HG03432 (cell line): ENCODE results near the gene HIVEP3.
A peak's percentile ranks its signal among the peaks of the same experiment; 100 is the strongest.
"Not testable (repeated sequence)": the region's sequence is repeated elsewhere in the genome, so short reads cannot be mapped to it uniquely, and the experiment has no call there.

Source experiments
- ATAC-seq: cut with Tn5 transposase; IDR thresholded peaks from one replicate; pipeline ENCODE4 v1.9.1; 2021; ENCODE audit warnings: mild to moderate bottlenecking, moderate library complexity; ENCODE audit not compliant: unreplicated experiment

HIVEP3 gene

GRCh38 chr1:41918450-41919043, at the start of gene HIVEP3:
Gene HIVEP3, minus strand, starts transcription at chr1:41918922.
- no peak for ATAC-seq

GRCh38 chr1:41964400-41964799, 45.7 kb upstream of the HIVEP3 start:
- no peak for ATAC-seq

- no peak for ATAC-seq
These were observed 44.9 kb upstream of the HIVEP3 start for GRCh38 chr1:41963636-41964035.

GRCh38 chr1:41958015-41958673, 39.4 kb upstream of the HIVEP3 start:
- ATAC-seq, result no peak

GRCh38 chr1:41957568-41957967, 38.8 kb upstream of the HIVEP3 start:
- no peak for ATAC-seq

GRCh38 chr1:41955461-41956159, 36.9 kb upstream of the HIVEP3 start:
- ATAC-seq, result peak; percentile 81

GRCh38 chr1:41954533-41954944, 35.8 kb upstream of the HIVEP3 start:
- ATAC-seq, result no peak

- ATAC-seq, result no peak
These were observed 34.6 kb upstream of the HIVEP3 start for GRCh38 chr1:41953291-41953690.

GRCh38 chr1:41952208-41952607, 33.5 kb upstream of the HIVEP3 start:
- no peak for ATAC-seq

GRCh38 chr1:41951492-41951891, 32.8 kb upstream of the HIVEP3 start:
- not testable (repeated sequence) for ATAC-seq

GRCh38 chr1:41950820-41951219, 32.1 kb upstream of the HIVEP3 start:
- peak; percentile 42 for ATAC-seq

- ATAC-seq, result not testable (repeated sequence)
These were observed 27.2 kb upstream of the HIVEP3 start for GRCh38 chr1:41945946-41946345.

GRCh38 chr1:41943717-41944116, 25.0 kb upstream of the HIVEP3 start:
- no peak for ATAC-seq

GRCh38 chr1:41942278-41942677, 23.6 kb upstream of the HIVEP3 start:
- no peak for ATAC-seq

GRCh38 chr1:41941381-41941780, 22.7 kb upstream of the HIVEP3 start:
- ATAC-seq, result no peak

- ATAC-seq, result no peak
These were observed 20.5 kb upstream of the HIVEP3 start for GRCh38 chr1:41939194-41939593.

- no peak for ATAC-seq
These were observed 17.4 kb upstream of the HIVEP3 start for GRCh38 chr1:41936107-41936506.

GRCh38 chr1:41935226-41935625, 16.5 kb upstream of the HIVEP3 start:
- ATAC-seq, result no peak

GRCh38 chr1:41933106-41933505, 14.4 kb upstream of the HIVEP3 start:
- ATAC-seq, result no peak

- ATAC-seq, result no peak
These were observed 12.9 kb upstream of the HIVEP3 start for GRCh38 chr1:41931578-41931977.

- ATAC-seq, result no peak
These were observed 8.4 kb upstream of the HIVEP3 start for GRCh38 chr1:41927118-41927517.

- no peak for ATAC-seq
These were observed 7.0 kb upstream of the HIVEP3 start for GRCh38 chr1:41925712-41926111.
